Fibroblast of skin of back (primary cell): ENCODE results near the gene CBFA2T3.

ENCODE experiments used
- DNase-seq: peaks from one replicate; pipeline ENCODE4 v3.0.0-alpha.2; 2013

The CBFA2T3 gene

GRCh38 chr16:88854306-88855111 is 122.5 kb downstream of the CBFA2T3 start:
- DNase-seq, result no peak

GRCh38 chr16:88853325-88853941 is 123.6 kb downstream of the CBFA2T3 start:
- no peak for DNase-seq

- no peak for DNase-seq
Observed at GRCh38 chr16:88851616-88852015, 125.4 kb downstream of the CBFA2T3 start.

GRCh38 chr16:88850531-88851199 is 126.3 kb downstream of the CBFA2T3 start:
- DNase-seq, result no peak

- DNase-seq, result no peak
Observed at GRCh38 chr16:88848557-88848956, 128.4 kb downstream of the CBFA2T3 start.

GRCh38 chr16:88847654-88848053 is 129.4 kb downstream of the CBFA2T3 start:
- DNase-seq, result no peak

GRCh38 chr16:88846088-88846487 is 130.9 kb downstream of the CBFA2T3 start:
- no peak for DNase-seq

GRCh38 chr16:88844419-88845036 is 132.5 kb downstream of the CBFA2T3 start:
- DNase-seq, result no peak

- no peak for DNase-seq
Observed at GRCh38 chr16:88843256-88843655, 133.8 kb downstream of the CBFA2T3 start.

GRCh38 chr16:88842806-88843205 is 134.2 kb downstream of the CBFA2T3 start:
- DNase-seq, result no peak

GRCh38 chr16:88842308-88842756 is 134.7 kb downstream of the CBFA2T3 start:
- no peak for DNase-seq

GRCh38 chr16:88841521-88842307 is 135.3 kb downstream of the CBFA2T3 start:
- DNase-seq, result no peak

- no peak for DNase-seq
Observed at GRCh38 chr16:88840600-88841215, 136.3 kb downstream of the CBFA2T3 start.

GRCh38 chr16:88839745-88840599 is 137.0 kb downstream of the CBFA2T3 start:
- DNase-seq, result no peak

GRCh38 chr16:88839026-88839529 is 137.9 kb downstream of the CBFA2T3 start:
- DNase-seq, result no peak

- DNase-seq, result no peak
Observed at GRCh38 chr16:88838566-88838965, 138.4 kb downstream of the CBFA2T3 start.

- DNase-seq, result no peak
Observed at GRCh38 chr16:88837806-88838205, 139.2 kb downstream of the CBFA2T3 start.

- no peak for DNase-seq
Observed at GRCh38 chr16:88836791-88837190, 140.2 kb downstream of the CBFA2T3 start.

GRCh38 chr16:88835818-88836217 is 141.2 kb downstream of the CBFA2T3 start:
- no peak for DNase-seq

- no peak for DNase-seq
Observed at GRCh38 chr16:88835383-88835782, 141.6 kb downstream of the CBFA2T3 start.

GRCh38 chr16:88834670-88835069 is 142.3 kb downstream of the CBFA2T3 start:
- no peak for DNase-seq
